Skeletal muscle tissue (tissue), 4 donors: ENCODE data around the gene ZFR. TPM values are rescaled to one million over a fixed set of nuclear protein-coding genes. Genes with fewer than 3 reads are reported as not detected.
"Not testable (repeated sequence)": the region's sequence is repeated elsewhere in the genome, so short reads cannot be mapped to it uniquely, and the experiment has no call there.

Experiments
- H3K27ac ChIP-seq: one replicate; pipeline ENCODE4 v1.7.0; 2013; ENCODE audit warnings: mild to moderate bottlenecking, low read depth, low read length, inconsistent platforms
- H3K27me3 ChIP-seq, 3 donors: one replicate each; pipeline ENCODE4 v1.7.0; 2013; ENCODE audit warnings: low read length in 3 of 3; ENCODE audit not compliant: control insufficient read depth in 3 of 3, insufficient read depth in 3 of 3
- H3K36me3 ChIP-seq, 3 donors: one replicate each; pipeline ENCODE4 v1.7.0; 2013; ENCODE audit warnings: low read length in 3 of 3; ENCODE audit not compliant: control insufficient read depth in 3 of 3, insufficient read depth in 3 of 3
- H3K4me1 ChIP-seq, 3 donors: one replicate each; pipeline ENCODE4 v1.7.0; 2013; ENCODE audit warnings: low read length in 3 of 3, mild to moderate bottlenecking in 3 of 3; ENCODE audit not compliant: control insufficient read depth in 3 of 3, insufficient read depth in 3 of 3
- H3K4me3 ChIP-seq, 3 donors: one replicate each; pipeline ENCODE4 v1.7.0; 2013; ENCODE audit warnings: low read length in 3 of 3
- H3K9ac ChIP-seq, 3 donors: one replicate each; pipeline ENCODE4 v1.7.0; 2013; ENCODE audit warnings: low read length in 3 of 3, mild to moderate bottlenecking in 3 of 3, moderate library complexity in 2 of 3, low read depth in 1 of 3
- H3K9me3 ChIP-seq, 3 donors: one replicate each; pipeline ENCODE4 v1.7.0; 2013; ENCODE audit warnings: low read length in 3 of 3; ENCODE audit not compliant: control insufficient read depth in 3 of 3
- total RNA-seq: library from RNA; depleted of rRNA; stranded (reverse); fragments of >200 nt; gene quantifications from one replicate; pipeline ENCODE4 v1.2.3, GENCODE V29; 2014
- donor health status: Osteomylitis.

ZFR gene
- total RNA-seq, 1 donor from 2014 or later = 67.8 TPM

- Histone ChIP-seq H3K36me3 (no peaks in the 10 kb centered on the region), H3K27me3 (no peaks in the 10 kb centered on the region), H3K4me1 (peaks cover 0 to 2% (median 1%) of the 10 kb centered on the region in 3 donors), H3K27ac (no peak overlapping the region), H3K4me3 (no peak overlapping the region), H3K9me3 (peaks cover 0 to 2% (median 0%) of the 10 kb centered on the region in 3 donors), H3K9ac (no peak overlapping the region)
Measured at GRCh38 chr5:32319926-32320543, 124.5 kb downstream of the ZFR start.

GRCh38 chr5:32319392-32319791 lies 125.1 kb downstream of the ZFR start:
- no peaks in the 10 kb centered on the region for H3K4me1 ChIP-seq
- H3K9me3 ChIP-seq = peaks cover 0 to 2% (median 0%) of the 10 kb centered on the region in 3 donors
- no peaks in the 10 kb centered on the region for H3K36me3 ChIP-seq
- H3K4me3 ChIP-seq = no peak overlapping the region
- H3K27ac ChIP-seq = no peak overlapping the region
- no peak overlapping the region for H3K9ac ChIP-seq
- no peaks in the 10 kb centered on the region for H3K27me3 ChIP-seq

DNA sequence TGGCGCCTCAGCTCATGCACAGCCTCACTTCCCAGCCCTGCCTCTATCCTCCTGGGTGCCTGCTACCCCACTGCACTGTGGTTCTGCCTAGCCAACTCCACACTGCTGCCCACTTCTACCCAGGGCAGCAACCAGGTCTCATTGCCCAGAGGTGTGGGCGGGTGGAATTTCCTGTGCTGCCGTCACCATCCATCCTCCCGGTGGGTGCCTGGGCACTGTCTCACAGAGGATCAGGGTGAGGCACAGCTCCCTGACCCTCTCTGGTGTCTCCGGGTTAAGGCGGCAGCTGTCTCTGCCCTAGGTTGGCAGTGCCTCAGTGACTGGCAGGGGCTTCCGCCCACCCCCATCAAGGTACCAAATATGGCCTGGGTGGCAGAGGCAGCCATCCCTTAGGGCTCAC lies 127.5 kb downstream of the ZFR start:
- Histone ChIP-seq H3K4me1 (peaks cover under 1 to 3% (median under 1%) of the 10 kb centered on the region in 3 donors), H3K36me3 (no peaks in the 10 kb centered on the region)

GRCh38 chr5:32315221-32316014 lies 129.1 kb downstream of the ZFR start:
- Histone ChIP-seq H3K4me3 (no peak overlapping the region), H3K27ac (no peak overlapping the region), H3K9ac (no peak overlapping the region), H3K27me3 (no peaks in the 10 kb centered on the region), H3K9me3 (no peaks in the 10 kb centered on the region), H3K4me1 (peaks cover 9 to 13% (median 11%) of the 10 kb centered on the region in 3 donors), H3K36me3 (no peaks in the 10 kb centered on the region)

More for the DNA sequence above, 127.5 kb downstream of the ZFR start:
- Histone ChIP-seq H3K4me3 (no peak overlapping the region), H3K9me3 (peaks cover 0 to 2% (median 0%) of the 10 kb centered on the region in 3 donors), H3K27ac (no peak overlapping the region), H3K27me3 (no peaks in the 10 kb centered on the region), H3K9ac (no peak overlapping the region)

DNA sequence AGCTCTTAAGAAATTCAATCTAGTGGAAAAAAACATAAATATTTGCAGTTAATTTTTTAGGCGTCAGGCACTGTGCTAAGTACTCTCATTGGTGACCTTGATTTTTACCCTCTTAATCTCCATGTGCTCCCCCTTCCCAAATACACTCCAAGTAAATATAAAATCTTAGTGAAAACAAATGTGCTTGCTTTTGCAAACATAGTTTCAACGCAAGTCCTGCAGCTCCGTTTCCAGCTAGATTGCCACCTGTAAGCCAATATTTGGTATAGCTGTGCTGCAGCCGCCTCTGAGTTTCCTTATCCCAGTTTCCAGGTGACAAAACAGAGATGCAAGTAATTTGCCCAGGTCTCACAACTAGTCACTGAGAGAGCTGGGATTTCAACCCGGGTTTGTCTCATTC lies 129.9 kb downstream of the ZFR start:
- no peaks in the 10 kb centered on the region for H3K36me3 ChIP-seq
- no peak overlapping the region for H3K9ac ChIP-seq
- no peak overlapping the region for H3K4me3 ChIP-seq
- H3K9me3 ChIP-seq = no peaks in the 10 kb centered on the region
- H3K27me3 ChIP-seq = no peaks in the 10 kb centered on the region
- peaks cover 12 to 16% (median 14%) of the 10 kb centered on the region in 3 donors for H3K4me1 ChIP-seq
- no peak overlapping the region for H3K27ac ChIP-seq

GRCh38 chr5:32314152-32314488 lies 130.4 kb downstream of the ZFR start:
- H3K27ac ChIP-seq, H3K27me3 ChIP-seq, H3K4me3 ChIP-seq, H3K36me3 ChIP-seq, H3K9ac ChIP-seq, H3K9me3 ChIP-seq: not testable (repeated sequence)
- peaks cover 12 to 18% (median 14%) of the 10 kb centered on the region in 3 donors for H3K4me1 ChIP-seq

DNA sequence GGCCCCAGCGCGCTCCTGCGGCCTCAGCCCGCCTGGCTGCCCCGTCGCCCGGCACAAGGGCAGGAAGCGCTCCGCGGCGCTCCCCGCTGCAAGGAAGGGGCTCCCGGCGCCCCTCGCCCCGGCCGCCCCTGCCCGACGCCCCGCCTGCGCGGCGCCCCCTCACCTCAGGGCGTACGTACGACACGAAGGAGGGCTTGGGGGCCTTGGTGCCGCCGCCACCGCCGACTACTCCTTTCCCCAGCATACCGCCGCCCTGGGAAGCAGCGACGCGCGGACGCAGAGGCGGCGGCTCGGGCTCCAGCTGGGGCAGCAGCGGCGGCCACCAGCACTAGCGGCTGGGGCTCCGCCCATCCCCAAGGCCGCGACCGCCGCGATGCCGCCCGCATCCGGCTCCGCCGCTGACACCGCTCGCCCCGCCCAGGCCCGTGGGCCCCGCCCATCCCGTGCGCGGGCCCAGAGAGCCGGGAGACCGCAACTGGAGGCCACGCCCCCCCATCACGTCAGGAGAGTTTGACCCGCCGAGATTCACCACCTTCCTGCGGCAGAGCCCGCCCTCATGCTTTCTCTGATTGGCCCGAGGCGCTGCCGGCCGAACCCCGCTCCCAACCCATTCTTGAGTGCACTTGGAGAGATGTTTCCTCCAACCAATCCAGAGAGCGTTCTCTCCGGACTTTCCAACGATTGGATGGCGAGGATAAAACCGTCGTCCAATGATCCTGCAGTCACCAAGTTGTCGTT lies 131.8 kb downstream of the ZFR start, which contains the start of gene MTMR12:
Gene MTMR12 (minus strand): TSS at position 345 of the 738 bp plus-strand sequence. CDS start 101 bp downstream, at position 244.
- Histone ChIP-seq H3K9ac (peak within 1 kb of the TSS; percentile 89 to 94 (median 90)), H3K4me1 (peaks cover 16 to 24% (median 21%) of the 10 kb centered on the region in 3 donors), H3K36me3 (no peaks in the 10 kb centered on the region), H3K27me3 (no peaks in the 10 kb centered on the region), H3K4me3 (peak within 1 kb of the TSS; percentile 77 to 84 (median 82)), H3K9me3 (no peaks in the 10 kb centered on the region), H3K27ac (peak within 1 kb of the TSS; percentile 84)

DNA sequence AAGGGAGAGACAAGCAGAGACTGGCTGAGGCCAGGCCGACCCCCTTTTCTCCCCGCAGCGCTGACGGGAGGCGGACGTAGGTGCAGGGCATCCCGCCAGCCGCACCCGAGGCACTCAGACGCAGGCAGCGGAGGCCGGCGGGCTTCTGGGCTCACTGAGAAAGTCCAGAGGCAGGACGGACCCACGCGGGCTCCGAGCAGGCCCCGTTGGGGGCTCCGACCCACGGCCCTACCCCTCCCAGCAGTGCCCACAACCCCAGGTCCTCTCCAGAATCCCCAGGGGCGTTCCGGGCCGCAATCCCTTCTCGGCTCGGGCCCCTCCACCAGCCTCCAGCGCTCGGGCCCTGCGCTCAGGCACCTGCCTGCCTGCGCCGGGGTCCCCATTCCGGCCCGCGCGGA lies 132.3 kb downstream of the ZFR start:
- no peaks in the 10 kb centered on the region for H3K9me3 ChIP-seq
- H3K4me1 ChIP-seq = peaks cover 16 to 28% (median 21%) of the 10 kb centered on the region in 3 donors
- H3K27ac ChIP-seq = peak overlapping the region; percentile 84
- peak overlapping the region; percentile 66 to 84 (median 82) for H3K4me3 ChIP-seq
- peak overlapping the region; percentile 89 to 94 (median 90) for H3K9ac ChIP-seq
- H3K27me3 ChIP-seq = no peaks in the 10 kb centered on the region
- H3K36me3 ChIP-seq = no peaks in the 10 kb centered on the region

DNA sequence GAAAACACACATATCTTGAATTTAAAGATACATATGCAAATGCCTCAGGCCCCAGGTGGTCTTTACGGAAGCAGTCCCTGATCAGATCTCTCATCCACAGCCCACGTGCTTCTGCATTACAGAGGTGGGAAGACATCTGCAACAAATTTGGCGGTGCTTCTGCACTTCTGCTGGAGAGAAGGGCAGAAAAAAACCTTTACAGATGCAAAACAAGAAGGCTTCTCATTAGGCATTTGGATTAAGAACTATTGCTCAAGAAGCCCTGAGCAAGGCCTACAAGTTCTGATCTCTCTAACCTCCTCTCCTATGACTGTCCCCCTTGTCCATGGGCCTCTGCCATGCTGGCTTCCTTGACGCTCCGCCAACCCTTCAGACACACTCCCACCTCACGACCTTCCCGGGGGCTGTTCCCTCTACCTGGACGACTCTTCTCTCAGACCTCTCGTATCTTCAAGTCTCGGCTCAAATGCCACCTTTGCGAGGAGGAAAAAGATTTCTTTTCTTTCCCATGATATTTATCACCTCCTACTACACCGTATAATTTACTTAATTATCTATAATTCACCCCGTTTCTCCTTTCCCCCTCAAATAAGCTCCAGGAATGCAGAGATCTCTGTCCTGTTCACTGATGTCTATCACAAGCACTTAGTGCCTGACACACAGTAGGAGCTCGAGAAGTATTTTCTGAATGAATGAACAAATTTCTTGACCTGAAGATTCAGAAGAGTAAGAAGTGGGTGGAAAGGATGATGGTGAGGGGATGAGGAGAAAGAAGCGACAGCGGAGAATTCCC lies 132.9 kb downstream of the ZFR start:
- Histone ChIP-seq H3K36me3 (no peaks in the 10 kb centered on the region), H3K4me1 (peaks cover 16 to 29% (median 24%) of the 10 kb centered on the region in 3 donors), H3K9ac (peak overlapping the region; percentile 89 to 94 (median 90))

More for the DNA sequence above, 132.9 kb downstream of the ZFR start:
- Histone ChIP-seq H3K4me3 (peak overlapping the region; percentile 66 to 84 (median 82)), H3K27ac (peak overlapping the region; percentile 84), H3K9me3 (no peaks in the 10 kb centered on the region), H3K27me3 (no peaks in the 10 kb centered on the region)
